HG02885 (cell line): ENCODE measurements around the gene NOS3.

Experiments
- ATAC-seq: cut with Tn5 transposase; IDR thresholded peaks from one replicate; pipeline ENCODE4 v1.9.1; 2021; ENCODE audit warnings: mild to moderate bottlenecking; ENCODE audit not compliant: unreplicated experiment, poor library complexity

Gene NOS3

DNA sequence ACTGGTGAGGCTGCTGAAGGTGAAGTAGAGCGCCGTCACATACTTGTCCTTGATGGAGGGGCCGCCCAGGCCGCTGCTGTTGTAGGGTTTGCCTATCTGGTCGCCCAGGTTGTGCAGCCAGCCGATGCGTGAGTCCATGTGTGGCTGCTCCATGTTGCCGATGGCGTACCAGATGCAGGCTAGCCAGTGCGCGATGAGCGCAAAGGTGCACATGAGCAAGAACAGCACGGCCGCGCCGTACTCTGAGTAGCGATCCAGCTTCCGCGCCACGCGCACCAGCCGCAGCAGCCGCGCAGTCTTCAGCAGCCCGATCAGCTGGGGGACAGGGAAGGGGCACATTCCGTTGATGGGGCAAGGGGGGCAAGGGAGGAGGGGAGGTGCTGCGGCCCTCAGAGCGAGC, 39.3 kb upstream of the NOS3 start:
- ATAC-seq: no peak

DNA sequence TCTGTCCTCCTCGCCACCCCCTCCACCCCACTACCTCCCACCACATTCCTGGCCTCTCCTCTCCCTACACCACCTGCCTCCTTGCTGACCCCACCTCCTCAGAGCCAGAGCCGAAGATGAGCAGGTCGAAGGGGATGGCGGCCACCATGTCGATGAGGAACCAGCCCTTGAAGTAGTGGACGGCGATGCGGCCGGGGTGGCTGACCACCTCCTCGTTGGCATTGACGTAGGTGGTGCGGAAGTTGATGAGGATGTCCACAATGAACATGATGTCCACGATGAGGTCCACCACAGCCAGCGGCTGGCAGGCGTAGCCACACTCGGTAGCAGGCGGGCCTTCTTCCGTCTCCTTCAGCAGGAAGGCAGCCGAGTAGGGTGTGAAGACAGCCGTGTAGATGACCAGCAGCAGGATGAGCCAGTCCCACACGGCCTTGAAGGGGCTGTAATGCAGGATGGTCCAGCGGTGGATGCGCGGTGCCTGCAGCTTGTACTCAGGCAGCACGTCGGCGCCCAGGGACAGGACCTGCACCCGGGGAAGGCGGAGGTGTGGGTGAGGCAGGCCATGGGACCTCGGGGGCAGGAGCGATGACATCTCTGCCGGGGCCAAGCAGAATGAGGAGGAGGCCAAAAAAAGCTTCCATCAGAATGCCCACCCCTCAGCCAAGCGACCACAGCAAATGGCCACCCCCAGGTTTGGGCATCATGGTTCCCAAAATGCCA, 38.3 kb upstream of the NOS3 start:
- no peak for ATAC-seq

DNA sequence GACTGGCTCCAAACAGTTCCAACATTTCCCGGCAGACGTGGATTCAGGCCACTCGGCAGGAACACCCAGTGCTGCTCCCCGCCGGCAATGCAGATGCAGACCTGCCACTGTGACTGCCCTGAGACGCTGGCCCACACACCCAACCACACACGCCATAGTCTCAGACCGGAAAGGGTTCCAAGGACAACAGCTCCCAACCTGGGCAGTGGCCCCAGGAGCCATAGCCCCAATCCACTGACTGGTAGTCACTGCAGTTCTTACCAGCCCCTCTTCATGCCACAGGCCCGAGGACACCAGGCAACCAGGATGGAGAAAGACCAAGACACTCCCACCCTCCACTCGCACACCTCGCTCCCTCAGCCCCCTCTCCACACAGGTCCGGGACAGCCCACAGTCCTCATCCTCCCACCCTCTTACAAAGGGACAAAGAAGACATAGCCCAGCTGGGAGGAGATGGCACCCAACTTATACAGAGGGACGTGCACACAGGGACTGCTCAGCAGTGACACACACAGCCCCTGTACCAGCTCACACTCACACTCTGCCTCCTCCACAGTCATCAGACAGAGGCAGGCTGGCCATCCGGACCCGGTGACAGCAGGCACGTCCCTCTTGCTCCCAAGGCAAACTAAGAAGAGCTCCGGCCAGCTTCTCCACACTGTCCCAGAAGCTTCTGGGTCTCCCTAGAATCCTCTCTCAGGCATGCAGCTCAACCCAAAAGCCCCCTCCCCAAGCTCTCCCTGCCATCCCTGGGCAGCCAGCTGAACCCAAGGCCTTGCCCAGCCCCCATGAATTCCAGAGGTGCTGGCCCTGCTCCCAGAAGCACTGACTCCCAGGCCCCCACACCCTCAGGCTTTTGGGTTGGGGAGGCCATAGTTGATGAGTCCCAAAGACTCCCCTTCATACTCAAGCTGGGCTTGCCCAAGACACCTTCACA, 37.5 kb upstream of the NOS3 start:
- ATAC-seq: no peak

DNA sequence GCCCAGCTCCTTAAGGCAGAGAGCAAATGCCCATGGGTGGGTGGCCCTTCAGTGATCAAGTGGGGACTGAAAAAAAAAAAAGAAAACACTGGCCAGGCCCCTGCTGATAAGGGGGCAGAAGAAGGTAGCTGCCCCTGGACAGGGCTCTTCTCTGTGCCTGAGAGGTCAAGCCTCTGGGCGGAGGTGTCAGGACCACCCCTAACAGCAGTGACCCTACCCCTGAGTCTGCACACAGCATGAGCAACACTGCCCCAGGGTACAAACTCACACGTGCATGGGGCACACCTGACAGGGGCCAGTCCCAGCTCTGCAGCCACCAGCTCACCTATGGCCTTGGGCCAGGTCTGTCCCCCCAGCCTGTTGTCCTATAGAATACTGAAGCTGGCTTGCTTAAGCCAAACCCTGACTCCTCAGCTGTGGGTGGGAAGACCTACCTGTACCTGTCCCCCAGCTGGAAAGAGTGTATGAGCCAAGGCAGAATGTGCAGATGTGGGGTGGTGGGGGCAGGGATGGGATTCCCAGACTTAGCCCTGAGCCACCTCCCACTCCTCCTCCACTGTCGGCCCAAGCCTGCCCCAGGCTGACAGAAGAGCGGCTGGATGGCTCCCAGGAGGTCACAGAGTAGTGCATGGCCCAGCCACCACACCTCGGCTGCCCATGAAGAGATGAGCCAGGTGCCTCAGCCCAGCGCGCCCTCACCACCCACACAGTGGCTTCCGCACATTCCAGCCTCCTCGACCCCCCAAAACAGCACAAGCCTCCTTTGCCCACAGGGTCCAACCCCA, 36.4 kb upstream of the NOS3 start:
- ATAC-seq: no peak

DNA sequence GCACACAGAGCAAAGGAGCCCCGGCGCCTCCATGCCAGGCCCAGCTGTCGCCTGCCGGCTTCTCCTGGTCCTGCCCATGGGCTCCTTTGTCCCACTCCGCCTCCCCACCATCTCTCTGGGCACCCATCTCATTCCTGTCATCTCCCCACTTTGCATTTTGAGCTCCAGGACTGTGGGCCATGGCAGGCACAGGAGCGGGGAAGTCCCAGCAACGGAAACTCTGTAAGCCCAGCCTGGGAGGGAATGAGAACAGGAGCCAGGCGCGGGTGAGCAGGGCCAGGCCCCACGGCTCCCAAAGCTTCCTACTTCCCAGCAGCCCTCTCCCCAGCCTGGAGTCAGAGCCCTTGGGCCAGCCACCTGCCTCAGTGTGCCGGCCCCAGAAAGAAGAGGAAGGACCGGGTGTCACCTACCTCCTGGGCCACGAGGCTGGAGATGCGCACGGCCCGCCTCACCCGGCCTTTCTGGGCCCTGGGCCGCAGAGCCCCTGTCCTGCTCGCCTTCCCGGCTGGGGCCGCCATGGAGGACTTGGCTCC, 35.8 kb upstream of the NOS3 start:
- ATAC-seq: no peak

DNA sequence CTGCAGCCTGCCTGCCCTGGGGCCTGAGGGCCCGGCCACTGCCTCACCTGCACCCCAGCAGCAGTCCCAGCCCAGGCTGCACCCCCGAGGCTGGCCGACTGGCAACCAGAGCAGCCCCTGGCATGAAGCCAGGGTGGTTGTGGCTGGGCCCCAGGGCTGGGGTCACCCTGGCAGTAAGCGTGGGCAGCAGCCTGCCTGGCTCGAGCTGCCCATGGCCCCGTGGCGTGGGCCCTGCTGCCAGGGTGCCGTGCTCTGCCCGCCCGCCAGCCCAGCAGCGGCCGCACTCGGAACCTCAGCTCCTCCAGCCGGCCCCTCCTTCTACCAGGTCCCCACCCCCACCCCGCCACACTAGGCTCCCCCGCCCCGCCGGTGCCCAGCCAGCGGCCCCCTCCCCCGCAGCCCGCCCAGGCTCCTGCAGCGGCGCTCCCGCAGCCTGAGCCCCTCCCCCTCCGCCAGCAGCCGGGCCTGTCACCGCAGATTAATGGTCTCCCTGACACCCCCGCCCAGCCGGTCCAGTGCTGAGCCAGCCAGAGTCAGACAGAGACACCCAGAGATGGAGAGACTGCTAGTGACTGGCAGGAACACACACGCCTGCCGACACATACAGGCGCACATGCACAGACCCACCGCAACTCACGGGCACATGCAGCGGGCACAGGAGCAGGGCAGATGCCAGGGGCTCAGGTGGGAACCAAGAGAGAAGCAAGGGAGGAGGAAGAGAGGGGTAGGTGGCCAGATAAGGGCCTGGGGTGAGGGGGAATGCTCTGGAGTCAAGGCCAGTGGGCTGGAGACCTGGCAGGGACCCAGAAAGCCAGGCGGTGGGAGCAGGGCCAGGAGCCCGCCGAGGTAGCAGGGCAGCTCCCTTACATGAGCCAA, 35.1 kb upstream of the NOS3 start:
- no peak for ATAC-seq

DNA sequence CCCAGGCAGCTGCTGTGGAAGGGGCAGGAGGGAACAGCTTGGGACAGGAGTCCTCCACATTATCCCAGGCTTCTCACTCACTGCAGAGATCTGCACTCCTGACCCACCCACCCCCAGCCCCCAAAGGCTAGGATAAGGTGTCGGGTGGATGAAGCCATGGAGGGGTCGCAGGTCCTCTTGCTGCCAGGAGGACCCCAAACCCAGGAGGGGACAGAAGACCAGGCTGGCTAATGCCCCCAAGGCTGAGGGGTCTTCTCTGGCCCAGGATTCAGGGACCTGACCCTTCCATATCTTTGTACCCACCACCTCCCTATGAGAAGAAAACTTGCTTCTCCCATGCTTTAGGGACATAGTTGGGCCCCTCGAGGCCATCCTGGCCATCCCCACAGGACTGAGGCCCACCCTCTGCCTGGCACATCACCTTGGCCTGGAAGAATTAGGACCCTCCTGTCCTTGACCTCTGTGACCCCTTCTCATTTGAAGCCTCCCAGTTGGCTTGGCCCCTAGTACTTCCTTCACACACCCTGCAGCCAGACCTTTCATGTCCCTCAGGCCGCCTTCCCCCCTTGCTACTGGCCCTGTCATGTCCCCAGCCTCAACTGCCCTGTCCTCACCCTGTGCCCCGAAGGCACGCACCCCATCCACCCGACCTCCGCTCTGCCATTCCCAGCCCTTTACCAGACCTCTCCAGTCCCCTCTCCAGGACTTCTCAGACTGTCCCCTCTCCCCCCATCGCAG, 34.3 kb upstream of the NOS3 start:
- ATAC-seq: no peak

DNA sequence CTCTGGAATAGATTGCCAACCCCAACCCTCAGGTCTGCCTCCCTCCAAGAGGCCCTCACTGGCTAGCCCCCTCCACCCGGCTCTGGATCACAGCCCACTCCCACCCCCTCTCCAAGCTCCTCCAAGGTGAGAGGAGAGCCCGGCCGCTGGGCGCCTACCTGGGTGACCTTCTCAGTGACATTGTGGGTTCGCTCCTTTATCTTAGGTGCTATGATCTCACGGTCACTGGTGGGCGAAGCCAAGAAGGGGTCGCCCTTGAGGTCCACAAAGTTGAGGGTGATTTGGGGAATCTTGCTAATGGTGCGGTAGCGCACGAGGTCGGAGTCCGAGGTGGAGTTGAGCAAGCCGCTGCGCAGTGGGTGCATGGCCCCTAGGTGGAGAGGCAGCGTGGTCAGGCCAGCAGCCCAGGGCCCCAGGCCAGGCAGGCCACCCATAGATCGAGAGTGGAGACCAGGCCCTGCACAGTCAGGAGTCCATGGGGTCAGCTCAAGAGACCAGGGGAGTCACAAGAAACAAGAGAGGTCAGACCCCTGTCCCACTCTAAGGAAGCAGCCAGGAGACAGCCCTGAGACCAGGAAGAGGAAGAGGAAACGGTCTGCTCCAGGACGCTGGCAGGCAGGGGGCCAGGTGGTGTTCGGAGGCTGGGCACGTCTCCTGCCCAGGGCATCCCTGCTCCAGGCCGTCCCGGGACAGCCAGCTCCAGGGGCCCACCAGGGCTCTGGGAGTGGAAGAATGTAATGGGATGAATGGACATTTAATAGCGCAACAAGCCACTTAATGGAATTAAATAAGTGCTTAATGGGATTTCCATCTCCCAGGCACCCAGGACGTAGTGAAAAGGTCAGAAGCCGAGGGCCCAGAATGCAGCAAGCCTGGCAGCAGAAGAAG, 33.4 kb upstream of the NOS3 start:
- ATAC-seq: no peak

DNA sequence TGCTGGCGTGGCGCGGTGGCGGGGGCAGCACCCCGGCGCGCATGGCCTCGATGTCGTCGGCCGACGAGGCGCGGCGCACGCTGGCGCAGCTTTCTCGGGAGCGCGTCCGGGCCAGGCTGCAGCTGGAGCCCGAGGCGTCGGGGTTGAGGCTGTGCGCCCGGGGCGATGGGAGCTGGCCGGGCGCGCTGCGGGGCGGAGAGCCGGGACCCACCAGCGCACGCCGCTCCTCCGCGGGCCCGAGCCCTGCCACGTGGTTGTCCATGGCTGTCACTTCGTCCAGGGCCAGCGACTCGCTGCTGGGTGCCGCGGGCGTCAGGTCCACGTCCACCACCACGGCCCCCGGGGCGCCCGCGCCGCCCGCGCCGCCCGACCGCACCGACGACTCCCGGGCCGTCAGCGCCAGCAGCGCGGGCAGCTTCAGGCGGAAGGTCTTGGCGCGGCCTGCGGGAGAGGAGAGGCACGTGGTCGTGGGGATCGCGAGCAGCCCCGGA, 32.7 kb upstream of the NOS3 start:
- no peak for ATAC-seq

DNA sequence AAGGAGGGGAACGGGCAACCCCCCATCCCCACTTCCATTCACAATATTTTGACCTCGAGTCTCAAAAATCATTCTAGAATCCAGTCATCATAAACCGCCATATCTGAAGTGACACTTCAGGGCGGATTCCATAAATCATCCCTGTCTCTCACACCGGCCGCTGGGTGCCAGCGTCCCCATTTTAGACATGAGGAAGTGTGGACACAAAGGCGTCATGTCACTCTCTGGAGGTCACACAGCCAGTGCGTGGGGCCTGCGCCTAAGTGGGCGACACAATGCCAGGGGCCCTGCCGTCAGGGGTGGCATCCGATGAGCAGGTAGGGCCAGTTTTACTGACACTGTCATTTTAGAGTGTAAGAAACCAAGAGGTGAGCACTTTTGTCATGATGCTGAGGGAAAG, 32.2 kb upstream of the NOS3 start:
- ATAC-seq: no peak

DNA sequence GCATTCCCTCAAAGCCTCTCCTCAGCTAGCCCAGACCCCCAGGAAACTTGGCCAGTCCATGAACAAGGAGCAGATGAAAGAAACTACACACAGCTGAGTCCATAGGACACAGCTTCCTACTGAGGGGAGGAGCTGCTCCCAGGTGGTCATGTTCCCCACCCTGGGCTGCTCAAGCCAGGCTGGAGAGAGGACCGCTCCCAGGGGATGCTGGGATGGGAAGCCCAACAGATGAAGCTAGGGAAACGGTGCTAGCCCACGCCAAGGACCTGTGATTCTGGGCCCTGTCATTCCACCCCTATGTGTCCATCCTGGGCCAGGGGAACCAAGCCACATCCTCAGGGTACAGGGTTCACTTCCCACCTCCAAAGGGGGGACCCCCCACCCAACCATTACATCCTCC, 31.7 kb upstream of the NOS3 start:
- no peak for ATAC-seq

DNA sequence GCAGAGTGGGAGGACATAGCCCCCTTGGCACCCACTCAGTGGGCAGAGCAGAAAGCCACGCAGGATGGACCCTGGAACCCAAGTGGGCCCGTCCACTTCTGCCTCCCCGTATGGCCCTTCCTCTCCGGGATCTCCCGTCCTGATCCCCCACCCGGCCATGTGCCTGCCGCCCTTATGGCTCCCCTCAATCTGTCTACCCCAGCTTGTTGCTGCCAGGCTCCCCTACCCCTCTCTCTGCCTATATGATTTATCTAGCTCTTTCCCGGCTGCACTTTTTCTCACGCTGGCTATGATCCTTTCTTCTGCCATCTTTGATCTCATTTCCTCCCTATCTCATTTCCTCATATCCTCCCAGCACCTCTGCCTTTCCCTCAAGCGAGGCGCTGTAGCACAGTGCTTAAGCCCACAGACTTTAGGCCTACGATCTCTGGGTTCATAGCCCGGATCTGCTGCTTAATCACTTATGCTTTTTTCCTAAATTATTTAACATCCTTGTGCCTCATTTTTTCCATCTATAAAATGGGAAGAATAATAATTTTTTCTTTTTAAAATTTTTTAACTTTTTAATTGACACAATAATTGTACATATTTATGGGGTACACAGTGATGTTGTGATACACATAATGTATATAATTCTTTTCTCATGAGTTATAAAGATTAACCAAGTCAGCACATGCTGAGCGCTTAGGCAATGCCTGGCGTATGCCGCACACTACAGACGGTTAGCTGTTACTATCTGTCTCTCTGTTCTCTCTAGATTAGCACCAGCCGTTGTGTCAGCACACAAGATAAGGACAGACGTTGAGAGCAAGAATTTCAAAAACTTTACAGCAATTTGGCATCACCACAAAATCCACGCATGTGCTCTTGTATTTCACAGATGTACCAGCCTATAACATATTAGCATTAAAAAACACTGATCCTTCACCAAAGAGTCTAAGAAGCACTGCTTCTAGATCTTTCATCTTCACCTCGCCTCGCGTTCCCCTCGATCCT, 30.8 kb upstream of the NOS3 start:
- no peak for ATAC-seq

DNA sequence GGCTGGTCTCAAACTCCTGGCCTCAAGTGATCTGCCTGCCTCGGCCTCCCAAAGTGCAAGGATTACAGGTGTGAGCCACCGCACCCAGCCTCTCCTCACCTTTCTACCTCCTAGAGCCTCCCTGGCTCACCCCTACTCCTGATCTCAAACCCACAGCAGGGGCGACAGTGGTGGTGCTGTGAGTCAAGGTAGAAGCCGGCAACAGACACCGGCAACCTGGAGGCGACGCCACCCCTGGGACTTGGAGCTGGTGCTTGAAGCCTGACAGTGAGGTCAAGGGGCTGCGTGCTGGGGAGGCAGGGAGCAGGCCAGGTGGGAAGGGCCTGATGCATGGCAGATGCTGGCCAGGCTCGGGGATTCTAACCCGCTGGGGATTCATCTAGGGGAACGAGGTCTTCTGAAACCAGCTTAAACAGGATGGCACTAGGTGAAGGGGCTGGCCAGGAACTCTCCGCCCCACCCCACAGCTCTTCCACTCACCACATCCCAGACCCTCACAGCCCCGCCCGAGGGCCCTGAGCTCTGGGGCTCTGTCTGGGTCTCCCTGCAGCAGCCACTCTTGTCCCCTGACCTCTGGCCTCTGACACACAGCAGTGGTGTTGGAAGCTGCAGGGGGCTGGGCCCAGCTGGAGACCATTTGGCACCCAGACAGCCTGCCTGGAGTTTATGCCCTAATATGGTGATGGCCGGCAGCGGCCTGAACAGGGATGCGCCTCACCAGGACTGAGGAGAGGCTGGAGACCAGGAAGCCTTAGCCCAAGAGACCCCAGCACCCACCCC, 29.1 kb upstream of the NOS3 start:
- no peak for ATAC-seq

DNA sequence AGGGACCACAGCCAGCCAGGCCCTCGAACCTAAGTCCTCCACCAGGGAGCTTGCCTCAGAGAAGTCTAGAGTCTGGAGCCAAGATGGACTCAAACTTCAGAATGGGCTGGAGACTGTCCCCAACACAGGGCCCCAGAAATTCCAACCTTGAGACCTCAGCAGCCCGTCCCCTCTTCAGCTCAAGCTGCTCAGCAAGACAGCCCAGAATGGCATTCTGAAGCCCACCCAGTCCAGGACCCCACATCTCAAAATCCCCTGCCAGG, 28.6 kb upstream of the NOS3 start:
- ATAC-seq: no peak

DNA sequence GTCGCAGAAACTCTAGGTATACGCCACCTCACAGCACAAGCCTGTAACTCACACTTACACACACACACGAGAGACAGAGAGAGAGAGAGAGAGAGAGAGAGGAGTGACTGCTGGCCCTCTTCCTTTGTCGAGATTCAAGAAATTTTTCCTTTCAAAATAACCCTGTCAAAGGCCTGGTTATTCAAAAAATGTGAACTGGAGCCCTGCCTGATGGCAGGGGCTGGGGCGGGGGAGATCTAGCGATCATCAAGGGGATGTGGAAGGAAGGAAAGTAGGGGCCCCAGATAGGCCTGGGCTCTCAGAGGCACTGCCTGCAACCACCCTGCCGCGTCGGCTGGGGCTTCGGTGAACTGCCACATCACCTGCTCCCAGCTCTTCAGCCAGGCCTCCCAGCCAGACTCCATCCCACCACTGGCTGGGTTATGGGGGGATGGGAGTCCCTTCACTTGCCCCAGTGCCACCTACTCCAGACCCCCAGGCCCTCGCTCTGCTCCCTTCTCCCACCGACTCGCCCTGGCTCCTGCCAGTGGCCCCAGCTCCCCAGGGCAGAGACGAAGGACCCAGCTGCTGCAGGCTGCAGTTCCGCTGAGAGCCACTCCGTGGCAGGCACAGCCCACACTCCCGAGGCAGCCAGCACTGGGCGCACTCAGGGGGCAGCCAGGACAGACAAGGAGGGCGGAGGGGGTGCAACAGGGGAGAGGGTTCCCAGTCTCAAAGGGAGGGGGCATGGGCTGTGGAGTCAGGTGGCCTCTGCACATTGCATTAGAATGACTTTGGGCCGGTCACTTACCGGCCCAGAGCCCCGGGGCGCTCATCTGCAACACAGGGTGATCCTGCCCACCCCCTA, 28.0 kb upstream of the NOS3 start:
- ATAC-seq: peak; percentile 89
